Neural cell (in vitro differentiated cells): ENCODE data around the gene CLDN22. TPM values are rescaled to one million over a fixed set of nuclear protein-coding genes. Genes with fewer than 3 reads are reported as not detected.

Source experiments
- H2AFZ ChIP-seq: fragments of 200-600, 300-800 bp; sonication (generic), shearing (Covaris generic); 2 replicates; pipeline ENCODE4 v1.6.0; 2014; ENCODE audit warnings: low read depth, mild to moderate bottlenecking, antibody characterized with exemption, low read length, moderate library complexity
- H3F3A ChIP-seq: fragments of 200-600 bp; shearing (Covaris generic); 2 replicates; pipeline ENCODE4 v1.6.1; 2016; ENCODE audit warnings: mild to moderate bottlenecking, moderate library complexity, mixed read lengths, antibody characterized with exemption, low read length; ENCODE audit not compliant: insufficient read depth, poor library complexity, severe bottlenecking
- H3K27ac ChIP-seq: fragments of 200-600, 300-800 bp; sonication (generic), shearing (Covaris generic); 2 replicates; pipeline ENCODE4 v1.5.1; 2014; ENCODE audit warnings: mild to moderate bottlenecking, low read length, moderate library complexity
- H3K27me3 ChIP-seq: fragments of 300-800, 200-600 bp; sonication (generic), shearing (Covaris generic); 2 replicates; pipeline ENCODE4 v1.6.0; 2014; ENCODE audit warnings: mild to moderate bottlenecking, low read depth, low read length, moderate library complexity; ENCODE audit not compliant: insufficient read depth
- H3K36me3 ChIP-seq: fragments of 300-800, 200-600 bp; sonication (generic), shearing (Covaris generic); 2 replicates; pipeline ENCODE4 v1.5.1; 2014; ENCODE audit warnings: mild to moderate bottlenecking, antibody characterized with exemption, low read length, moderate library complexity; ENCODE audit not compliant: insufficient read depth
- H3K4me2 ChIP-seq: fragments of 300-800, 200-600 bp; sonication (generic), shearing (Covaris generic); 2 replicates; pipeline ENCODE4 v1.6.0; 2014; ENCODE audit warnings: mild to moderate bottlenecking, low read length
- H3K4me3 ChIP-seq: fragments of 300-800, 200-600 bp; sonication (generic), shearing (Covaris generic); 2 replicates; pipeline ENCODE4 v1.5.1; 2014; ENCODE audit warnings: mild to moderate bottlenecking, low read length, moderate library complexity
- H3K79me2 ChIP-seq: fragments of 200-600 bp; shearing (Covaris generic); replicated peaks from 2 replicates; pipeline ENCODE4 v1.6.0; 2014; ENCODE audit warnings: mild to moderate bottlenecking, low read length, moderate library complexity; ENCODE audit not compliant: insufficient read depth
- H3K9ac ChIP-seq: fragments of 300-800, 200-600 bp; sonication (generic), shearing (Covaris generic); 2 replicates; pipeline ENCODE4 v1.6.1; 2016; ENCODE audit warnings: mild to moderate bottlenecking, low read length, mixed read lengths
- H3K9me2 ChIP-seq: fragments of 200-600 bp; shearing (Covaris generic); 2 replicates; pipeline ENCODE4 v1.6.1; 2016; ENCODE audit warnings: mild to moderate bottlenecking, low read length, mixed read lengths; ENCODE audit not compliant: insufficient read depth
- H3K9me3 ChIP-seq: fragments of 200-600, 300-800 bp; sonication (generic), shearing (Covaris generic); 2 replicates; pipeline ENCODE4 v1.6.1; 2016; ENCODE audit warnings: mild to moderate bottlenecking, mixed run types, low read length, moderate library complexity, mixed read lengths
- H4K20me1 ChIP-seq: fragments of 200-600 bp; shearing (Covaris generic); 2 replicates; pipeline ENCODE4 v1.6.1; 2016; ENCODE audit warnings: mild to moderate bottlenecking, mixed run types; ENCODE audit not compliant: insufficient read depth
- CTCF ChIP-seq: fragments of 450-650 bp; IDR thresholded peaks from 2 replicates; pipeline ENCODE4 v1.5.1; 2014; ENCODE audit warnings: antibody characterized with exemption, mild to moderate bottlenecking, moderate library complexity; ENCODE audit not compliant: poor library complexity, severe bottlenecking
- EP300 ChIP-seq: fragments of 450-650 bp; conservative IDR thresholded peaks from 2 replicates; pipeline ENCODE4 v1.6.1; 2014; ENCODE audit warnings: antibody characterized with exemption, mild to moderate bottlenecking, moderate library complexity; ENCODE audit not compliant: poor library complexity, severe bottlenecking
- EZH2 ChIP-seq: fragments of 200-600, 300-800 bp; shearing (Covaris generic), sonication (generic); IDR thresholded peaks from 2 replicates; pipeline ENCODE4 v1.6.1; 2014; ENCODE audit warnings: antibody characterized with exemption, low read length, borderline replicate concordance, mild to moderate bottlenecking; ENCODE audit not compliant: insufficient read depth, poor library complexity, severe bottlenecking
- MXI1 ChIP-seq: fragments of 450-650 bp; conservative IDR thresholded peaks from 2 replicates; pipeline ENCODE4 v1.6.1; 2014; ENCODE audit warnings: antibody characterized with exemption, mild to moderate bottlenecking; ENCODE audit not compliant: poor library complexity, severe bottlenecking
- POLR2AphosphoS5 ChIP-seq: IDR thresholded peaks from 2 replicates; pipeline ENCODE4 v1.6.1; 2012
- RAD21 ChIP-seq: fragments of 450-650 bp; conservative IDR thresholded peaks from 2 replicates; pipeline ENCODE4 v1.6.1; 2014; ENCODE audit warnings: antibody characterized with exemption, mild to moderate bottlenecking, moderate library complexity
- REST ChIP-seq: IDR thresholded peaks from 2 replicates; pipeline ENCODE4 v1.6.1; 2012; ENCODE audit warnings: borderline replicate concordance
- SMC3 ChIP-seq: fragments of 450-650 bp; conservative IDR thresholded peaks from 2 replicates; pipeline ENCODE4 v1.6.1; 2014; ENCODE audit warnings: antibody characterized with exemption, mild to moderate bottlenecking, moderate library complexity; ENCODE audit not compliant: poor library complexity
- TAF1 ChIP-seq: IDR thresholded peaks from 2 replicates; pipeline ENCODE4 v1.6.1; 2012; ENCODE audit warnings: low read depth
- polyA minus RNA-seq: library from RNA; depleted of rRNA, polyadenylated mRNA; stranded (reverse); fragments of >200 nt; gene quantifications from 2 replicates; pipeline ENCODE4 v1.2.3, GENCODE V29; 2014
- polyA plus RNA-seq: library from polyadenylated mRNA; depleted of rRNA; stranded (reverse); fragments of >200 nt; gene quantifications from 2 replicates; pipeline ENCODE4 v1.2.3, GENCODE V29; 2014

The CLDN22 gene
- polyA plus RNA-seq (not detected in 2 replicates), polyA minus RNA-seq (not detected in 2 replicates)

- H3K9ac ChIP-seq = no peak within 1 kb of the TSS
- H3K9me3 ChIP-seq = no peaks in the 10 kb centered on the region
- H2AFZ ChIP-seq = no peak within 1 kb of the TSS
- H3K27me3 ChIP-seq = no peaks in the 10 kb centered on the region
- no peak for TF ChIP-seq RAD21
- no peak for TF ChIP-seq MXI1
- no peak for TF ChIP-seq TAF1
- no peak for TF ChIP-seq POLR2AphosphoS5
- TF ChIP-seq REST = no peak
- TF ChIP-seq CTCF = no peak
- no peak for TF ChIP-seq SMC3
- no peak for TF ChIP-seq EZH2
- TF ChIP-seq EP300 = no peak
- no peaks in the 10 kb centered on the region for H3K9me2 ChIP-seq
- H3K4me3 ChIP-seq = no peak within 1 kb of the TSS
- no peaks in the 10 kb centered on the region for H3K36me3 ChIP-seq
- no peaks in the 10 kb centered on the region for H3K79me2 ChIP-seq
- H4K20me1 ChIP-seq = no peaks in the 10 kb centered on the region
- H3K27ac ChIP-seq = no peak within 1 kb of the TSS
- no peak within 1 kb of the TSS for H3K4me2 ChIP-seq
- no peaks in the 10 kb centered on the region for H3F3A ChIP-seq
Measured at GRCh38 chr4:183320211-183321059, at the start of gene CLDN22. TSS of gene CLDN22 (minus strand) at chr4:183320276. CDS start at chr4:183320218, 58 bp downstream.

- Histone ChIP-seq H3K27ac (no peak overlapping the region), H3K9ac (no peak overlapping the region), H3K4me2 (no peak overlapping the region), H3K27me3 (no peaks in the 10 kb centered on the region), H3K36me3 (no peaks in the 10 kb centered on the region), H2AFZ (no peak overlapping the region), H3F3A (no peaks in the 10 kb centered on the region), H4K20me1 (no peaks in the 10 kb centered on the region), H3K9me3 (peaks cover 5% of the 10 kb centered on the region), H3K9me2 (no peaks in the 10 kb centered on the region), H3K79me2 (no peaks in the 10 kb centered on the region), H3K4me3 (no peak overlapping the region)
- TF ChIP-seq TAF1 = no peak
- TF ChIP-seq EZH2 = no peak
- TF ChIP-seq SMC3 = no peak
- no peak for TF ChIP-seq POLR2AphosphoS5
- TF ChIP-seq MXI1 = no peak
- TF ChIP-seq RAD21 = no peak
- no peak for TF ChIP-seq CTCF
- TF ChIP-seq REST = no peak
- no peak for TF ChIP-seq EP300
Measured at GRCh38 chr4:183369073-183369472, 49.0 kb upstream of the CLDN22 start.
